Muscle of leg (tissue), 11 donors: ENCODE results near the gene TMEM60. TPM values are rescaled to one million over a fixed set of nuclear protein-coding genes. Genes with fewer than 3 reads are reported as not detected.
"Not testable (repeated sequence)": the region's sequence is repeated elsewhere in the genome, so short reads cannot be mapped to it uniquely, and the experiment has no call there.

Experiments
- DNase-seq: peaks from one replicate; pipeline ENCODE4 v3.0.0; 2013
- H3K27ac ChIP-seq: one replicate; pipeline ENCODE4 v1.5.1; 2013; ENCODE audit warnings: mild to moderate bottlenecking, low read length, control low read depth
- H3K27me3 ChIP-seq: one replicate; pipeline ENCODE4 v1.6.1; 2013; ENCODE audit warnings: low read length; ENCODE audit not compliant: control insufficient read depth, insufficient read depth
- H3K36me3 ChIP-seq: one replicate; pipeline ENCODE4 v1.6.1; 2013; ENCODE audit warnings: low read length; ENCODE audit not compliant: control insufficient read depth, insufficient read depth
- H3K4me1 ChIP-seq: one replicate; pipeline ENCODE4 v1.6.1; 2013; ENCODE audit warnings: low read length; ENCODE audit not compliant: control insufficient read depth, insufficient read depth
- H3K4me3 ChIP-seq: one replicate; pipeline ENCODE4 v1.5.1; 2013; ENCODE audit warnings: low read length, control low read depth
- H3K9me3 ChIP-seq: replicated peaks from 2 replicates; pipeline ENCODE4 v1.6.1; 2013; ENCODE audit warnings: low read depth, low read length; ENCODE audit not compliant: control insufficient read depth
- WGBS: methylation state at CpG from one replicate; pipeline ENCODE4 v1.1.5; 2013; ENCODE audit warnings: missing lambda C conversion rate; ENCODE audit not compliant: insufficient coverage; 5-methylcytosine and 5-hydroxymethylcytosine counted together
- polyA plus RNA-seq, 8 donors: library from polyadenylated mRNA; unstranded; fragments of 120-200 nt; gene quantifications; one replicate each; pipeline versions ENCODE4 v1.2.1 to v1.2.3, GENCODE V29; 2013; ENCODE audit warnings: inconsistent platforms in 1 of 8, low replicate concordance in 1 of 8; ENCODE audit not compliant: insufficient read length in 8 of 8, insufficient read depth in 1 of 8
- total RNA-seq: library from RNA; stranded (reverse); fragments of 120-200 nt; gene quantifications from one replicate; pipeline ENCODE4 v1.2.4, GENCODE V29; 2013

The TMEM60 gene
- total and polyA plus RNA-seq, 9 donors, result 10.5 to 14.7 (median 11.8) TPM

DNA sequence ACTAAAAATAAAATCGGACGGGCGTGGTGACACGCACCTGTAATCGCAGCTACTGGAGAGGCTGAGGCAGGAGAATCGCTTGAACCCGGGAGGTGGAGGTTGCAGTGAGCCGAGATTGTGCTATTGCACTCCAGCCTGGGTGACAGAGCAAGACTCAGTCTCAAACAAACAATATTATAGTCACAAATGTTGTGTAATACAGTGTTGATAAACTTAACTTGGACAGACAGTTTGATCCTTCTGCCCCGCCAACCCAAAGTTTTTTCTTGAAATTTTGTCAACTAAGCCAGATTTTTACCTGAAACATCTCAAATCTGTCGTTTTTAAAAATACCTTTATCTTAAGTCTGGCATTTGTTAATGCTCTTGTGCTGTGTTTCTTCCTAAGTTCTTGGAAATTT lies 13.8 kb downstream of the TMEM60 start:
- H3K4me3 ChIP-seq, H3K27ac ChIP-seq, H3K9me3 ChIP-seq, H3K4me1 ChIP-seq, H3K36me3 ChIP-seq, H3K27me3 ChIP-seq, DNase-seq: not testable (repeated sequence)
- WGBS, result 100% methylated on average over 1 of the region's 10 CpGs

DNA sequence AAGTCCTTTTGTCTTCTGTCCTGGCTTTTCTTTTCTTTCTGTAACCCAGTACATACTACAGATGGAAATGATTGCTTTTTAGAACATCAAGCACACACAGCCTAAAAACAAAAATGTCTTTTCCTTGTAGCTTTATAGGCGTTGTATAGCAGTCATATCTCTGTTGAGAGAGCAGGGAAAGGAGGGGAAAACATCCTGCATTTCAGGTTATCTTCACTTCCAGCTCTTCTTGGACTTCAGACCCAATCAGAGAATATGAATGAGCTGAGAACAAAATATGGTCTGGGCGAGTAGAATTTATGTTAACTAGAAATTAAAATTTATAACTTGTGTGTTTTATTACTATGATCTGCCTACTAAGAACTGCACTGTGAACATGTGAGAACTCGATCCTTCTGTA lies 14.7 kb downstream of the TMEM60 start:
- no peaks in the 10 kb centered on the region for H3K27me3 ChIP-seq
- no peaks in the 10 kb centered on the region for H3K4me1 ChIP-seq
- no peak overlapping the region for H3K27ac ChIP-seq
- peaks cover 9% of the 10 kb centered on the region for H3K36me3 ChIP-seq
- H3K9me3 ChIP-seq, result peaks cover 3% of the 10 kb centered on the region
- no peak for DNase-seq
- no peak overlapping the region for H3K4me3 ChIP-seq
- no CpG with 5 or more reads among the region's 3 CpGs for WGBS

DNA sequence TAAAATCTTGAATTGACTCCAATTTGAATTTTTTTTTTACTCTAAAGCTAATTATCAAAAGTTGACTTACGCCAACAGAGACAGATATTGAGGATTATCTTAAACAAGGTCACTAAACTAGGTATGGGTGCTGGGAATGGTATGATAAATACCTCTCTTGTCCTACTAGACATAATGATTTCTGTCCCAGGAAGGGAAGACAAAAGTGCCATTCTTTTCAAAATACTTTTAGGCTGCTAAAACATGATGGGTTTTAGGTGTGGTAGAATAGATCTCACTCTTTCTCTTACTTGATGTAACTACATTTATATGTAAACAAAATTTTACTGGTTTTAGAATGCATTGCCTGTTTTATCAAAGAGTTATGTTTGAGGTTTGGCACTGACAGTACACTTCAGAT lies 15.1 kb downstream of the TMEM60 start:
- Histone ChIP-seq H3K9me3 (peaks cover 3% of the 10 kb centered on the region), H3K27me3 (no peaks in the 10 kb centered on the region), H3K4me3 (no peak overlapping the region), H3K4me1 (no peaks in the 10 kb centered on the region), H3K36me3 (peaks cover 11% of the 10 kb centered on the region), H3K27ac (no peak overlapping the region)
- WGBS, result no CpG with 5 or more reads among the region's 1 CpG
- DNase-seq, result no peak

DNA sequence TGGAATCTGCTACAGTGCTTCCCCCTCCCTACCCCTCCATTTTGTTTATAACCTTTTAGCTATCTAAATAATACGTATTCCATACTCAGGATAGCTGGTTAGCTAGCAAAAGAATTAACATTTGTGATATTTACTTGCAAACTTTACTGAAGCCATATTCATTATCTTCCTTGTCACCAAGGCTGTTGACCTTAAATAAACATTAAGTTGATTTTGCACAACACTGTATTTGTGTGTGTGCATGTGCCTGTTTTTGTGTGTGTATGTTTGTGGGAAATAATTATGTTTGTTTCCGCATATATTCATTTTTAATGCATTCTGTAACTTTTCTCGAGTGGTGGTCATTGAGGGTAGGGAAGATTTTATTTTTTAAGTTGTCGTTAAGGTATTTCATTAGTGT lies 15.9 kb downstream of the TMEM60 start:
- no peak overlapping the region for H3K4me3 ChIP-seq

DNA sequence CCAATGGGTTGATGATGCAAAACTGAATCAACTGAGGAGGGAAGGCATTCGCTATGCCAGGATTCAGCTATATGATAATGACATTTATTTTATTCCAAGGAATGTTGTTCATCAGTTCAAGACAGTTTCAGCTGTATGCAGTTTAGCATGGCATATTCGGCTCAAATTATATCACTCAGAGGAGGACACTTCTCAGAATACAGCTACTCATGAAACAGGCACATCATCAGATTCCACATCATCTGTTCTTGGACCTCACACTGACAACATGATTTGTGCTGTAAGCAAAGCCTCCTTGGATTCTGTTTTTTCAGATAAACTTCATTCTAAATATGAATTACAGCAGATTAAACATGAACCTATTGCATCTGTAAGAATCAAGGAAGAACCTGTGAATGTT lies 19.7 kb downstream of the TMEM60 start:
- H3K36me3 ChIP-seq, result peaks cover 21% of the 10 kb centered on the region
- H3K9me3 ChIP-seq, result peaks cover 3% of the 10 kb centered on the region
- H3K27me3 ChIP-seq, result no peaks in the 10 kb centered on the region
- 80% methylated on average over 1 of the region's 2 CpGs for WGBS
- DNase-seq, result no peak
- no peak overlapping the region for H3K4me3 ChIP-seq
- no peaks in the 10 kb centered on the region for H3K4me1 ChIP-seq
- H3K27ac ChIP-seq, result no peak overlapping the region

More for the DNA sequence above, 15.9 kb downstream of the TMEM60 start:
- Histone ChIP-seq H3K36me3 (peaks cover 11% of the 10 kb centered on the region), H3K27me3 (no peaks in the 10 kb centered on the region), H3K27ac (no peak overlapping the region), H3K9me3 (peaks cover 3% of the 10 kb centered on the region), H3K4me1 (no peaks in the 10 kb centered on the region)
- no peak for DNase-seq
- WGBS, result no CpG with 5 or more reads among the region's 4 CpGs

DNA sequence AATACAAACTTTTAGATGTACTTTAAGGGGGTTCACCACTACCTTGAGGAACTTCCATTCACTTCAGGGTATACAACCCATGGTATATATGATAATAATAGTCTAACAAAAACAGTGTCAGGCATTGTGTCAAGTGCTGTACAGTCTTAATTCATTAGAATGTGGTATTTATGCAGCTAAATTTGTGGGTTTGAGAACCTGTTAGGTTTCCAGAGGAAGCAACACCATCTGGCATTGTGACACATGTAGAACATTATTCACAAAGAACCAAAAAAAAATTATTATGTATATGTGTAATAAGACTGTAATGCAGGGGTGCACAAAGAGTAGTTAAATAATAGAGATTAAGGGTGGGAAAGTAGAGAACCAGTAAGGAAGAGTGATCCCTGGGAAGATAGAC lies 26.3 kb downstream of the TMEM60 start:
- peaks cover 30% of the 10 kb centered on the region for H3K36me3 ChIP-seq
- DNase-seq, result no peak
- H3K27me3 ChIP-seq, result no peaks in the 10 kb centered on the region
- H3K9me3 ChIP-seq, result peaks cover 3% of the 10 kb centered on the region
- no peak overlapping the region for H3K4me3 ChIP-seq
- no peak overlapping the region for H3K27ac ChIP-seq
- no peaks in the 10 kb centered on the region for H3K4me1 ChIP-seq

DNA sequence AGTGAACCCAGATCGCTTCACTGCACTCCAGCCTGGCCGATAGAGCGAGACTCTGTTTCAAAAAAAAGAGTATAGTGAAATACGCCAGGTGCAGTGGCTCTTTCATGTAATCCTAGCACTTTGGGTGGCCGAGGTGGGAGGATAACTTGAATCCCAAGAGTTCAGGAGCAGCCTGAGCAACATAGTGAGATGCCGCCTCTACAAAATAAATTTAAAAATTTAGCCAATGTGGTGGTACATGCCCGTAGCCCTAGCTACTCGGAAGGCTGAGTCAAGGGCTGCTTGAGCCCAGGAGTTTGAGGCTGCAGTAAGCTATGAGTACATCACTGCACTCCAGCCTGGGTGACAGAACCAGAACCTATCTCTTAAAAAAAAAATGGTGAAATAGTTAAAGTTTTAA lies 27.9 kb downstream of the TMEM60 start:
- peaks cover 32% of the 10 kb centered on the region for H3K36me3 ChIP-seq
- DNase-seq, result no peak
- 88% methylated on average over 4 of the region's 8 CpGs for WGBS
- no peak overlapping the region for H3K4me3 ChIP-seq
- H3K9me3 ChIP-seq, result no peaks in the 10 kb centered on the region
- no peaks in the 10 kb centered on the region for H3K27me3 ChIP-seq
- no peaks in the 10 kb centered on the region for H3K4me1 ChIP-seq
- H3K27ac ChIP-seq, result no peak overlapping the region

DNA sequence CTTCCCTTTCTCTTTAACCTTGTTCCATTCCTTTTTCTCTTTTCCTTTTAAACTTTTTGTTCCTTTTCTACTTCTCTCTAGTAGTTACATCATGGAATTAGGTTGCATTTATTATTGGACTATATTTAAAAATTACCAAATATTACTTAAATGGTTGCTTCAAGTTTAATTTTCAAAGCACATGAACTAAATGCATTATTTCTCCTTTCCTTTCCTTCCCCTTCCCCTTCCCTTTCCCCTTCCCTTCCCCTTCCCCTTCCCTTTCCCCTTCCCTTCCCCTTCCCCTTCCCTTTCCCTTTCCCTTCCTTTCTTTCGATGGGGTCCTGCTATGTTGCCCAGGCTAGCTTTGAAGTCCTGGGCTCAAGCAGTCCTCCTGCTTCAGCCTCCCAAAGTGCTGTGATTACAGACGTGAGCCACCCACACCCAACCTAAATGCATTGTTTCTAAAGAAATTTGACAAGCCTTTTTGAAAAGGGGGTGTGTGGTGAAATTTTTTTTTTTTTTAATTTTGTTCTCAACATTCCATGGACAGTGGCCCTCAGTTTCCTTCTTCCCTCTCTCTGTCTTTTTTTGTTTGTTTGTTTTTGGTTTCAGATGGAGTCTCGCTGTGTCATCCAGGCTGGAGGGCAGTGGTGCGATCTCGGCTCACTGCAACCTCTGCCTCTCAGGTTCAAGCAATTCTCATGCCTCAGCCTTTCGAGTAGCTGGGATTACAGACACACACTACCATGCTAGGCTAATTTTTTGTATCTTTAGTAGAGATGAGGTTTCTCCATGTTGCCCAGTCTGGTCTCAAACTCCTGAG lies 31.2 kb downstream of the TMEM60 start:
- H3K27ac ChIP-seq, result no peak overlapping the region
- no CpG with 5 or more reads among the region's 6 CpGs for WGBS
- DNase-seq, result no peak
- no peak overlapping the region for H3K4me3 ChIP-seq
- peaks cover 17% of the 10 kb centered on the region for H3K36me3 ChIP-seq
- no peaks in the 10 kb centered on the region for H3K4me1 ChIP-seq
- H3K9me3 ChIP-seq, result no peaks in the 10 kb centered on the region
- no peaks in the 10 kb centered on the region for H3K27me3 ChIP-seq

DNA sequence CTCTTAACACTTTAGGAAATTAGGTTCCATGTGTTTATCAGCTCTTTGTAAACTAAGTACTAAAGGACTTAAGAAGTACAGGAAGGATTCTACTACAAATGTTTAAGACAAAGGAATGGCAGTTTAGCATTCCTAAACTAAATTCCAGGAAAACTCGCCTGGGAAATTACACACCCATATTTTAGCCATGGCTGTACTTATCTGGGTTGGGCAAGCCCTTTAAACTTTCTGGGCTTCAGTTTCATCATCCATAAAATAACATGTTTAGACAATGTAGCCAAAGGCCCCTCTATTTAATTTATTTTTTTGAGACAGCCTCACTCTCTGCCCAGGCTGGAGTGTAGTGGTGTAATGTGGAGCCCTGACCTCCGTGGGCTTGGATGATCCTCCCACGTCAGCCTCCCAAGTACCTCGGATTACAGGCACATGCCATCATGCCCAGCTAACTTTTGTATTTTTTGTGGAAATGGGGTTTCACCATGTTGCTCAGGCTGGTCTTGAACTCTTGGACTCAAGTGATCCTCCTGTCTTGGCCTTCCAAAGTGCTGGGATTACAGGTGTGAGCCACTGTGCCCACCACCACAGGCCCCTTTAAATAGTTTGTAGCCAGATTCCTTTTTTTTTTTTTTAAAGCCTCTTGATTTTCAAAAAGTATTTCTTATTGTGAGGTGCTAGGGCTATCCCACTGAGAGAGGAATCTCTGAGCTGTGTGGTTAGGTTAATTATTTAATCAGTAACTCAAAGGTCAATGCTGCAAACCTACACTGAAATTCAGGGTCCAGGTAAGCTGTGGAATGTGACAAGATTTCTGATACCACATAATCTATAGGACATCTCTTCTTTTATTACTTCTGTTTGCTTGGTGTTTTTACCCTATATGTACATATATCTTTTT lies 32.1 kb downstream of the TMEM60 start:
- Histone ChIP-seq H3K27me3 (no peaks in the 10 kb centered on the region), H3K9me3 (no peaks in the 10 kb centered on the region), H3K4me1 (no peaks in the 10 kb centered on the region), H3K36me3 (peaks cover 17% of the 10 kb centered on the region), H3K27ac (no peak overlapping the region), H3K4me3 (no peak overlapping the region)
- DNase-seq, result no peak
- no CpG with 5 or more reads among the region's 4 CpGs for WGBS

DNA sequence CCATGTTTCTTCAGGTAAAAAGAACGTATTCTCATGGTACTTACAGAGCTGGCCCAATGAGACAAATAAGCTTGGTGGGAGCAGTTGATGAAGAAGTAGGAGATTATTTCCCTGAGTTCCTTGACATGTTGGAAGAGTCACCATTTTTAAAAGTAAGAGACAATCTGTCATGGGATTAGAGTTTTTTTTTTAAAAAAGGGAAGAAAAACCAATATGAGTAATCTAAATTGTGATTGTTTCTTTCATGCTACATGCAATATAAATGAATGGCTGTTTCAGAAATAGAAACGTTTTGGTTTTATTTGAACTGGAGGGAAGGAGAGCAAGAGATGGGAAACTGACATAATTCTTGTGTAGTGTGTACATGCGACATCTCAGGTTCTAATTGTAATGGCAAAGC lies 32.8 kb downstream of the TMEM60 start:
- no CpG with 5 or more reads among the region's 3 CpGs for WGBS

More for the DNA sequence above, 32.8 kb downstream of the TMEM60 start:
- Histone ChIP-seq H3K27ac (no peak overlapping the region), H3K4me3 (no peak overlapping the region), H3K9me3 (no peaks in the 10 kb centered on the region), H3K36me3 (peaks cover 17% of the 10 kb centered on the region), H3K4me1 (no peaks in the 10 kb centered on the region), H3K27me3 (no peaks in the 10 kb centered on the region)
- DNase-seq, result no peak
